Esophagus muscularis mucosa (tissue), 4 donors: ENCODE data around the gene MASP1. TPM values are rescaled to one million over a fixed set of nuclear protein-coding genes. Genes with fewer than 3 reads are reported as not detected.

Experiments used
- DNase-seq: peaks from one replicate; pipeline ENCODE4 v3.0.0-alpha.2; 2017; ENCODE audit errors: extremely low spot score
- H3K27ac ChIP-seq, 4 donors: fragments of 200-600 bp; sonication (generic); replicated peaks in 1 of 4; 1 replicate in 3 of 4; 2 replicates in 1 of 4; pipeline ENCODE4 v1.5.1; 2016 to 2019; ENCODE audit warnings: mild to moderate bottlenecking in 1 of 4
- H3K27me3 ChIP-seq, 4 donors: fragments of 200-600 bp; sonication (generic); one replicate each; pipeline versions ENCODE4 v1.5.1 to v1.6.0; 2016 to 2019
- H3K36me3 ChIP-seq, 4 donors: fragments of 200-600 bp; sonication (generic); one replicate each; pipeline ENCODE4 v1.5.1; 2016 to 2019
- H3K4me1 ChIP-seq, 4 donors: fragments of 200-600 bp; sonication (generic); one replicate each; pipeline ENCODE4 v1.5.1; 2016 to 2019
- H3K4me3 ChIP-seq, 4 donors: fragments of 200-600 bp; sonication (generic); 1 replicate in 2 of 4; 2 replicates in 2 of 4; pipeline ENCODE4 v1.5.1; 2016 to 2019; ENCODE audit warnings: mild to moderate bottlenecking in 4 of 4, moderate library complexity in 1 of 4
- H3K9me3 ChIP-seq, 4 donors: fragments of 200-600 bp; sonication (generic); 1 replicate in 3 of 4; 2 replicates in 1 of 4; pipeline ENCODE4 v1.5.1; 2016 to 2019
- EP300 ChIP-seq: sonication (generic); formaldehyde crosslinking; IDR thresholded peaks from one replicate; pipeline ENCODE4 v1.6.1; 2017; ENCODE audit warnings: antibody characterized with exemption
- POLR2A ChIP-seq: fragments of 450-650 bp; IDR thresholded peaks from one replicate; pipeline ENCODE4 v1.6.1; 2017; ENCODE audit warnings: antibody characterized with exemption, moderate library complexity, mild to moderate bottlenecking, low read depth
- POLR2AphosphoS5 ChIP-seq, 2 donors: sonication (generic); formaldehyde crosslinking; IDR thresholded peaks; one replicate each; pipeline ENCODE4 v1.6.1; 2017; ENCODE audit warnings: antibody characterized with exemption in 2 of 2
- WGBS: methylation state at CpG from one replicate; pipeline ENCODE4 v1.1.5; 2018; 5-methylcytosine and 5-hydroxymethylcytosine counted together
- intact Hi-C: fragments of 100-400 bp; cut with DNase I; formaldehyde crosslinking; loops from one replicate; pipeline ENCODE4 v1.15.1; 2023
- total RNA-seq, 4 donors: library from RNA; depleted of rRNA; stranded (reverse); fragments of >200 nt; gene quantifications; one replicate each; pipeline versions ENCODE4 v1.1.0 to v1.2.1, GENCODE V29; 2016
- TF ChIP-seq, protein P1 (sequence below), 3 experiments: fragments of 200-600 bp in 2 of 3; fragments of 450-650 bp in 1 of 3; sonication (generic) in 2 of 3; IDR thresholded peaks; one replicate each; pipeline ENCODE4 v1.5.1; 2017 to 2019; ENCODE audit warnings: antibody characterized with exemption in 3 of 3, mild to moderate bottlenecking in 2 of 3, moderate library complexity in 1 of 3

The MASP1 gene
- total RNA-seq, 4 donors from 2014 or later: 0.66 to 3.5 (median 2.1) TPM

GRCh38 chr3:187327845-187328244 is 36.3 kb upstream of the MASP1 start:
- Histone ChIP-seq H3K9me3 (no peaks in the 10 kb centered on the region), H3K36me3 (no peaks in the 10 kb centered on the region), H3K27ac (no peak overlapping the region), H3K4me1 (no peaks in the 10 kb centered on the region), H3K27me3 (peaks cover 0 to 10% (median 0%) of the 10 kb centered on the region in 4 donors), H3K4me3 (no peak overlapping the region)
- 60% methylated on average over 2 of the region's 2 CpGs for WGBS
- TF ChIP-seq EP300: no peak
- no peak for DNase-seq
- intact Hi-C loops: no loop called here

DNA sequence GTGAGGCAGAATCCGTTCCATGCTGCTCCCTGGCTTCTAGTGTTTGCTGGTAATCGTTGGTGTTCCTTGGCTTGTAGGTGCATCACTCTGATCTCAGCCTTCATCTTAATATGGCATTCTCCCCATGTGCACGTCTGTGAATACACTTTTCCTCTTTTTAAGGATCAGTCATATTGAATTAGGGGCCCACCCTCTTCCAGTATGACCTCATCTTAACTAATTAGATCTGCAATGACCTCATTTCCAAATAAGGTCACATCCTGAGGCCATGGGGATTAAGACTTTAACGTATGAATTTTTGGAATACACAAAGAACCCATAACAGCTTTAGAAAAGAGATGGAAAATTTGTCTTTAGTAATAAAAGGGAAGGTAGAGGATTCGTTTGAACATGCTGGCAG is 34.1 kb upstream of the MASP1 start:
- H3K27ac ChIP-seq: no peak overlapping the region
- DNase-seq: no peak
- H3K27me3 ChIP-seq: peaks cover 0 to 16% (median 0%) of the 10 kb centered on the region in 4 donors
- H3K4me1 ChIP-seq: no peaks in the 10 kb centered on the region
- H3K9me3 ChIP-seq: no peaks in the 10 kb centered on the region
- 75% methylated on average over 5 of the region's 5 CpGs for WGBS
- intact Hi-C loops: no loop called here
- no peaks in the 10 kb centered on the region for H3K36me3 ChIP-seq
- TF ChIP-seq POLR2A: no peak
- no peak for TF ChIP-seq POLR2AphosphoS5 (IDR thresholded peaks at IDR 0.05)
- no peak for TF ChIP-seq EP300
- TF ChIP-seq, protein P1, sequence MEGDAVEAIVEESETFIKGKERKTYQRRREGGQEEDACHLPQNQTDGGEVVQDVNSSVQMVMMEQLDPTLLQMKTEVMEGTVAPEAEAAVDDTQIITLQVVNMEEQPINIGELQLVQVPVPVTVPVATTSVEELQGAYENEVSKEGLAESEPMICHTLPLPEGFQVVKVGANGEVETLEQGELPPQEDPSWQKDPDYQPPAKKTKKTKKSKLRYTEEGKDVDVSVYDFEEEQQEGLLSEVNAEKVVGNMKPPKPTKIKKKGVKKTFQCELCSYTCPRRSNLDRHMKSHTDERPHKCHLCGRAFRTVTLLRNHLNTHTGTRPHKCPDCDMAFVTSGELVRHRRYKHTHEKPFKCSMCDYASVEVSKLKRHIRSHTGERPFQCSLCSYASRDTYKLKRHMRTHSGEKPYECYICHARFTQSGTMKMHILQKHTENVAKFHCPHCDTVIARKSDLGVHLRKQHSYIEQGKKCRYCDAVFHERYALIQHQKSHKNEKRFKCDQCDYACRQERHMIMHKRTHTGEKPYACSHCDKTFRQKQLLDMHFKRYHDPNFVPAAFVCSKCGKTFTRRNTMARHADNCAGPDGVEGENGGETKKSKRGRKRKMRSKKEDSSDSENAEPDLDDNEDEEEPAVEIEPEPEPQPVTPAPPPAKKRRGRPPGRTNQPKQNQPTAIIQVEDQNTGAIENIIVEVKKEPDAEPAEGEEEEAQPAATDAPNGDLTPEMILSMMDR (IDR thresholded peaks at IDR 0.05): no peak
- H3K4me3 ChIP-seq: no peak overlapping the region

DNA sequence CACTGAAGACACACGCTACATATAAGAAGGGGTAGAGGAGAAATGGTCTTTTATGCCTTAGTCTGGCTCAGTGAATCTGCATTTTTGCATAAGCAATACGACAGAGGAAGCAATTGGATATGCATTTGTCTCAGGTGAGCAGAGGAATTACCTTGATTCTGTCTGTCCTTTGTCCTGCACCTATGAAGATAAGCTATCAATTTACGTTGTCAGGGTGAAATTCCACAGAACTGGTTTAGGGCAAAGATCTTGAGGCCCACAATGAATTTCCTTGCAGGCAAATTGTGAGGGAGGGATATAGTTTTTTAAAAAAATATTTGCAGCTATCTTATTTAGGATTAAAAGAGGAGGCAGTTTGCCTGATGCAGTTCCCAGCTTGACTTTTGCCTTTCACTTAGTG is 31.6 kb upstream of the MASP1 start:
- TF ChIP-seq POLR2AphosphoS5 (IDR thresholded peaks at IDR 0.05): no peak
- TF ChIP-seq, protein P1 (IDR thresholded peaks at IDR 0.05): no peak
- TF ChIP-seq EP300: no peak
- TF ChIP-seq POLR2A: no peak
- 73% methylated on average over 3 of the region's 3 CpGs for WGBS
- Histone ChIP-seq H3K9me3 (no peaks in the 10 kb centered on the region), H3K4me1 (peaks cover 0 to 16% (median 10%) of the 10 kb centered on the region in 4 donors), H3K4me3 (no peak overlapping the region), H3K36me3 (no peaks in the 10 kb centered on the region), H3K27ac (no peak overlapping the region), H3K27me3 (peaks cover 0 to 16% (median 0%) of the 10 kb centered on the region in 4 donors)
- DNase-seq: no peak
- intact Hi-C loops: no loop called here

DNA sequence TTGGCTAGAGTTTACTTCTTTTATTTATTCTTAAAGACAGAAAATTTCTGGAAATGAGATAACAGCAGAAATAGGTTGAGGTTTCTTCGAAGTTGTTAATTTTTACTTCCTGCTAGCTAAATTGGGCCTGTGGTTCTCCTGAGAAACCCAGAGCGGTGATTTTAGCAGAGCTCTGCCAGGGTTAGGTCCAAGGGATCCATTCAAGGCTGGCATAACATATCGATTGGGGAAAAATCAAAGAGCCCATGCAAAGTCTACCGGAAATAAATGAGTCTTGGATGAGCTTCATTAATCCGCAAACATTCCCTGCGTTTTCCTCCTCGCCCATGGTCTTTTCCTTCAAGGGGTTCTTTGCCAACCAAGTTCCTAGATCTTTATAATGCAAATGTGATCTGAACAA is 30.8 kb upstream of the MASP1 start:
- no peaks in the 10 kb centered on the region for H3K9me3 ChIP-seq
- peaks cover 0 to 16% (median 0%) of the 10 kb centered on the region in 4 donors for H3K27me3 ChIP-seq
- WGBS: 86% methylated on average over 7 of the region's 7 CpGs
- no peaks in the 10 kb centered on the region for H3K36me3 ChIP-seq
- no peak overlapping the region for H3K4me3 ChIP-seq
- TF ChIP-seq POLR2A (no peak), POLR2AphosphoS5 (IDR thresholded peaks at IDR 0.05) (no peak), EP300 (no peak)
- TF ChIP-seq, protein P1 (IDR thresholded peaks at IDR 0.05): no peak
- DNase-seq: no peak
- H3K4me1 ChIP-seq: peaks cover 0 to 16% (median 10%) of the 10 kb centered on the region in 4 donors
- H3K27ac ChIP-seq: no peak overlapping the region
- intact Hi-C loops: no loop called here

DNA sequence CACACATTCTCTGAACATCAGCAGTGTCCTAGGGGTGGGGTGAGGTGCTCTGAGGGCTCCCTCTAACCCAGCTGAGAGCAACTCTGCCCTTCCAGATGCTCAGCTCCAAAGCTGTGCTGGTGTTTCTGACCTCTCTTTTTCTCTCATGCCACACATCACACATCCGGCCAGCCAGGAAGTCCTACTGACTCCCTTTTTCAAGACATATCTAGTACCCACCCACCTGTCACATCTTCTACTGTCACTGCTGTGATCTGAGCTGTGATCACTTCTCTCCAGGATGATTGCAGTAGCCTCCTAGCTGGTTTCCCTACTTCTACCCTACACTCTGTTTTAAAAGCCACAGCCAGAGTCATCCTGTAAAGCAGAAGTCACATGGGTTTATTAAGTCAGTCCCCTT is 30.2 kb upstream of the MASP1 start:
- WGBS: 53% methylated on average over 1 of the region's 1 CpG
- no peak overlapping the region for H3K4me3 ChIP-seq
- H3K27ac ChIP-seq: no peak overlapping the region
- H3K9me3 ChIP-seq: no peaks in the 10 kb centered on the region
- DNase-seq: no peak
- intact Hi-C loops: no loop called here
- H3K36me3 ChIP-seq: no peaks in the 10 kb centered on the region
- H3K27me3 ChIP-seq: peaks cover 0 to 16% (median 0%) of the 10 kb centered on the region in 4 donors
- TF ChIP-seq POLR2AphosphoS5 (IDR thresholded peaks at IDR 0.05) (no peak), EP300 (no peak), POLR2A (no peak)
- TF ChIP-seq, protein P1 (IDR thresholded peaks at IDR 0.05): no peak
- peaks cover 0 to 16% (median 10%) of the 10 kb centered on the region in 4 donors for H3K4me1 ChIP-seq
